Measurements from ENCODE around the gene FIGNL1.

FIGNL1 gene

DNA sequence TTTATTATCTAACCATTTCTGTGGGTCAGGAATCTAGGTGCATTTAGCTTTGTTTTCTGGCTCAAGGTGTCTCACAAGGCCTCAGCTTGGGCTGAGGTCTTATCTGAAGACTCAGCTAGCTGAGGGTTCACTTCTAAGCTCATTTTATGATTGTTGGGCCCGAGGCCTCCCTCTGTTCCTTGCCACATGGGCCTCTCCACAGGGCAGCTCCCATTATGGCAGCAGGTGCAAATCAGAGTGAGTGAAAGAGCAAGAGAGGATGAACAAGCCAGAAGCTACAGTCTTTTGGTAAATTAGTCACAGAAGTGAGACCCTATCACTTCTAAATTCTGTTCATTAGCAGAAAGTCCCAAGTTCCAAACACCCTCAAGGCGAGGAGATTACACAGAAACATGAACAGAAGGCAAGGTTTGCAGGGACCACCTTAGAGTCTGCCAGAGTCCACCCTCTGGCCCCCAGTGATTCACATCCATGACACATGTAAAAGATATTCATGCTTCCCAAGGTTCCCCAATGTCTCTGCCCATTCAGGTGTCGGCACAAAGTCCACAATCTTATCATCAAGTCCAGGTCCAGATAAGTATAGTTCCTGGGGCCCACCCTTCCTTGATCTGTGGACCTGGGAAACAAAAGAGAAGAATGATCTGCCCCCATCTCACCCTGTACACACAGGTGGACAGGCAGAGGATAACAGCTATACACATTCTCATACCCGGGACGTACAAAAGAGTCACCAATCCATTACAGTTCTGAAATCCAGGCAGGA is 23.7 kb downstream of the FIGNL1 start:
- no peak for DNase-seq (ENCODE audit: low read depth)

DNA sequence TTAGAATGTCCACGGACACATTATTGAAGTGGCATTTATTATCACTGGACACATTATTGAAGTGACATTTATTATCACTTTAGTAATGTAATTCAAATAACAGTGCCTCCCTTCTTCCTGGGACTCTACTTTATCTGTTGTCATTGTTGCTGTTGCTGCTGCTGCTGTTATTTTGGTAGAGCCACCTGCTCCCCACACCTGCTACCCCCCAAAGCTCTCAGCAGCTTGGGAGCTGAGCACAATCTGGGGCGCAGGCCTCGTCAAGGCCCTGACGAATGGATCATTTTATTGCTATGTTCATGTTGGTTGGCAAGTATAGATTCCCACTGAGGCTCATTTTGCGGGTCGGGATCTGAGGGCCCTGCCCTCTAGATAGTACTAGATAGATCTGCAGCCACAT is 24.8 kb downstream of the FIGNL1 start:
- no peak for DNase-seq (ENCODE audit: low read depth)

GRCh38 chr7:50423860-50424259 is 26.3 kb downstream of the FIGNL1 start:
- no peak for DNase-seq (ENCODE audit: low read depth)

- no peak for DNase-seq (ENCODE audit: low read depth)
These were observed 27.3 kb downstream of the FIGNL1 start for GRCh38 chr7:50422858-50423257.

DNA sequence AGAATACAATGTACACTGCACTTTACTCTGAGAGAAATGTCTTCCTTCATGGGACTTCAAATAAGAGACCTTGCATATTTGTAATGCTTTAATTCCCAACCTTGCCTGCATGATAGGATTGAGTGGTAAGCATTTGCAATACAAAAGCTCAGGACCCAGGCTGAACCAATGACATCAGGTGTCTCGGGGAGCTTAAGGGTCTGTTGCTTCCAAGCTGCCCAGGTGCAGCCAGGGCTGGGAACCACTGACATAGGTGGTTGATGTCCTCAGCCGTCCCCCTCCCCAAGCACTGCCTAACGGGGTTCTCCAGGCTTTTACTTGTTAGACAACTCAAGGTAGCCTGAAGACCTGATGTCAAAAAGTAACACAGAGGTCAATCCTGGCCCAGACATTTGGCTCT is 29.1 kb downstream of the FIGNL1 start:
- no peak for DNase-seq (ENCODE audit: low read depth)

DNA sequence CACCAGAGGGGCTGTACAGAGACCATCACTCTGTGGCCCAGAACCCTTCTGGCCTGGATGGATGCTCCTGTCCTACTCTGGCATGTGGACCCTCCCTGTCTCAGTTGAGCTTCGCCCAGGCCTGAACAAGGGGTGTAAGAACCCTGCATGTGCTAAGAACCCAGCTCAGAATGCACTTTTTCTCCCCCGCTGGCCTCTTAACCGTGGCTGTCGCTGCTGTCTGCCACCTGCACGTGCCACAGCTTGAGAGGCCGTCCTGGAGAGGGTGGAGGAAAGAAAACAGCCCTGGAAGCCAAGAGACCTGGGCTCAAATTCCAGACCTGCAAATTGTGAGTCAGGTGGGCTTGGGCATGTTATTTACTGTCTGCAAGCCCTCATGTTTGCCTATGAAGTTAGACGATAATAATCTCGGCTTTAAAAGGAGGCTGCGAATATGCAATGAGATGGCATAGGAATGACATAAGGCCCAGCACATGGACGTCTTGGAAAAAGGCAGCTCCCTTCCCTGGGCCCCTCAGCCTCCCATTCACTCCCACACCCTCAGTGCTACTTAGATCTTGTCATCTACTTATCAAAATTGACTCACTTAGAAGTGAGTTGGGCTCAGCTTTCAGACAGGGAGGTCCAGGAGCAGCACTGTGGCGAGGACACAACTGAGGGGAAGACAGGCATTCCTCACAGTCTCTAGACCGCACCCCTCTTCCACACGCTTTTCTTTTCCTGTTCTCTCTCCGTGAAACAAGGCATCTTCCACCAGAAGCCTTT is 31.4 kb downstream of the FIGNL1 start:
- DNase-seq (ENCODE audit: low read depth), result no peak

DNA sequence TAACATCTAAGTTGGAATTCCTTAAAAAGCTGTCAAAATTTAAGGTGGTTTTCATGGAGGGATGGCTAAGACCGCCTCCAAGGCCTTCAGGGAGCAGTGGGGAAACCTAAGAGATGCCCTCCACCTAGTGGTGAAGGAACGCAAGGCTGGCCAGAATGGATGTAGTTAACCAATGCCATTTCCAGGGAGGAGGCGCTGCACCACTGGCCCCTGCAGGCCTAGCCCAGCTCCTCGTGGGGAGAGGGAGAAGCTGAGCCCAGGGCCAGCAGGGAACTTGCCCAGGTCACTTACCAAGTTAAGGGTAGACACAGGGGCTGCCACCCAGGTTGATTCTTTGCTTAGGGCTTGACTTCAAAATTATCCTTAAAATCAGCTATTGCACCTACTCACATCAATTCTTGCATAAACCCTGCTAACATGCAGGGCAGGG is 32.0 kb downstream of the FIGNL1 start:
- DNase-seq (ENCODE audit: low read depth), result peak; percentile 17

GRCh38 chr7:50416527-50417182 is 33.5 kb downstream of the FIGNL1 start:
- no peak for DNase-seq (ENCODE audit: low read depth)

DNA sequence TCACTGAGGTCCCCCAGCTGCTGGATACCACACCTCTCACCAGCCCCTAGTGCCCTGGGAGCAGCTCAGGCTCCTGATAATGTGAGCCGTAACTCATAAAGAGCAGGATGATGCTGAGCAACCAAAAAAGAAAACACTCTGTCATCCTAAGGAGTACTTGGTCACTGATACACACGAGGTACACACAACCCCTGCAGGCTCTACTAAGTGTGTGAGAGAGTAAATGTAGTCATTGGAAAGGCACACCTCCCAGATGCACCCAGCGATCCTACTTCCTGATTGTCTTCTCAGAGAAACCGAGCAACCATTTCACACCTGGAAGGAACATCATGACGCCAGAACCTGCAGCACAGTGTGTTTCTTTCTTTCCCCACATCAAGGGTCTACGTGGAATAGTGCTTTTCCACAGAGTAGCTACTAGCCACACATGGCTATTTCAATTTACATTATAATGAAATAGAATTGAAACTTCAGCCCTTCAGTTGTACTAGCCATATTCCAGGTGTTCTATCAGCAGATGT is 34.2 kb downstream of the FIGNL1 start:
- DNase-seq (ENCODE audit: low read depth), result no peak

DNA sequence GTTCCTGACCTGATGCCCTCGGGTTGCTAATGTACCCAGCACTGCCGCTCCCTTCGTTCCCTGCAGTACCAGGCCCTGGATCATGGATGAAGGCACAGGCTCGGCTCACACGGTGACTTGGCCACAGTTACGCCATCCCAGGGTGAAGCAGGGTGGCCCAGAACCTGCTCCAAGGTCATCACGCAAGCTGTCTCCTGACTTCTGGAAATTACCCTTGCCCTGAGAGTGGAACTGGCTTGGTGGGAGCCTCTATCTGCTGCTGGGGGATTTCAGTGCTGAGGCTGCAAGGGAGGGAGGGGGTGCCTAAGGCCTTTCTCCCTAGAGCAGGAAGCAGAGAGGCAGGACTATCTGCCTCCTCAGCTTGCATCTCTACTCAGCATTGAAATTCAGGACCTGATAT is 36.6 kb downstream of the FIGNL1 start:
- DNase-seq (ENCODE audit: low read depth), result no peak

- no peak for DNase-seq (ENCODE audit: low read depth)
These were observed 37.2 kb downstream of the FIGNL1 start for GRCh38 chr7:50412973-50413372.

GRCh38 chr7:50411332-50411731 is 38.8 kb downstream of the FIGNL1 start:
- no peak for DNase-seq (ENCODE audit: low read depth)

- DNase-seq (ENCODE audit: low read depth), result no peak
These were observed 40.0 kb downstream of the FIGNL1 start for GRCh38 chr7:50409856-50410745.

DNA sequence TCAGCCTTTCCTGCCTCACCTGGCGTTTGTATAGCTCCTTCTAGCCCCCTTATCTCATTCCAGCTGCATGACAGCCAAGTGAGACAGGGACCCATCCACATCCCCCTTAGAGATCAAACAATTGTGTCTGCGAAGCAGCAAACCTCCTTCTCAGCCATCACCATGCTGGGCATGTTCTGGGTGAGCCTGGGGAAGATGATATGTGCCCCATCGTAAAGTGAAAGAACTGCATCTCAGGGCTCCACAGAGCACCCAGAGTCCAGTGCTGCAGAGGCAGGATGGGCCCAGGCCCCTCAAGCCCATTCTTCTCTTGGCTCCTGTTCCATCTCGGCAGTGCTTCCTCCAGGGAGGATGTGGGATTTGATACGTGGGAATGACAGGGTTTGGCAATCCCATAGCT is 43.2 kb downstream of the FIGNL1 start:
- DNase-seq (ENCODE audit: low read depth), result no peak

DNA sequence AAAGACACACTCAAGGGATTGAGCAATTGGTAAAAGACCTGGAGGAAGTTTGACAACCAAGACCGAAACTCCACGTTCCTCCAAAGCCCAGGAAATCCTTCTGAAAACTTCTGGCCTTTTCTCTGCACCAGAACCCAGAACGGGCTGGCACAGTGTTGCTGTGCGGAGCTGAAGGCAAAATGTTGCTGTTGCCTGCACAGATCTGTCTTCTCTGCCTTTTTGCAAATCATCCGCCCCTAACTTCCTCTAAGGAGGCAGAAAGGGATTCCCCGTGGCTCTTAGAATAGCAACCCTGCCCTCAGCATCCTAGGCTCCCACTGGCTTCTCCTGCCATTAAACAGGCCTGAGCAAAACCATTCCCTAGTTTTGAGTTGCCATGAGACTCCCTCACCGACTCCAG is 44.9 kb downstream of the FIGNL1 start:
- DNase-seq (ENCODE audit: low read depth), result no peak

DNA sequence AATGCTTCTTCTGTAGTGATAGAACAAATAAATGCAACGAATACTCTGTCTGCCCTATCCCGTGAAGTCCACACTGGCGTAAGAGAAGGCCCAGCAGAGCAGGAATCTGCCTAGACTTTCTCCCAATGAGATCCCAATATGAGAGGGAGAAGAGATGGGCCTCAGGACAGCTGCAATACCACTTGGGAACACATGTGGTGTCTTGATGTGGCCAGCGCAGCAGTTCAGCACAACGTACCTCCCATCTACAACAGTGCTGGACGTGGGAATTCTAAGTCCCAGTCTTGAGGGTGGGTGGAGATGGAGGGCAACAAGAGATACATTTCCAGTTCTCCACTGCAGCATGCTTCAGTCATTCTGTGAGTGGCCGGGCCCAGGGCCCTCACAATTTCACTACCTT is 45.8 kb downstream of the FIGNL1 start:
- DNase-seq (ENCODE audit: low read depth), result no peak

GRCh38 chr7:50400114-50400513 is 50.0 kb downstream of the FIGNL1 start:
- no peak for DNase-seq (ENCODE audit: low read depth)

- DNase-seq (ENCODE audit: low read depth), result no peak
These were observed 50.5 kb downstream of the FIGNL1 start for GRCh38 chr7:50399635-50400034.

DNA sequence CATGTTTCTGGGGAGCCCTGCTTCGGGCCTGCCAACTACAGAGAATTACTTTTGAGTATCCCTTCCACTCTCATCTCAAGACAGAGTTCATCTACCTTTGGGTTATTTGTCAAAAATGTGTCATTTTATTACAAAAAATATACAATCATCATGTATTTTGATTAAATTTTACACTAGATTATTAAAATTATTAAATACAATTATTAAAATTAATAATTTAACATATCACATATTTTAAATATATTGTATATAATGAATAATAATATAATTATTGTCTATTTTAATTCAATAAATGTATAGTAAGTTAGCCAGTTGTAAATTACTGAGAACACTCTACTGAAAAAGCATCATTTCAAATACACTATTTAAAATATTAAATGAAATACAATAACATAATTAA is 50.9 kb downstream of the FIGNL1 start:
- no peak for DNase-seq (ENCODE audit: low read depth)

DNA sequence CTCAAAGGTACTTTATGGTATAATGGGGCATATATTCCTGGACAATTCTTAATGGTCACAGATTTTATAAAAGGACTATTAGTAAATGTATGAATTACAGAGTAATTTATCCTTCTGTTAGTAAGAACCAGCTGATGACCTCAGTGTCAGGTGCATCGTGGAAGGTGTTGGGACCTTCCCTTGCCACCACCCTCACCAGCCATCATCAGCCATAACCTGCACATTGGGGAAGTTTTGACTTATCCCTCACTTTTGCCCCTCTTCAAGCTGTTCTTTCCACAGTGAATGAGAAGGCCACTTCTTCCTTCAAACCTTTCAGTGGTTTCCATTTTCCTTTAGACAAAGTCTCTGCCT is 52.2 kb downstream of the FIGNL1 start:
- no peak for DNase-seq (ENCODE audit: low read depth)

GRCh38 chr7:50397320-50397970 is 52.7 kb downstream of the FIGNL1 start:
- DNase-seq (ENCODE audit: low read depth), result no peak
